Measurements from ENCODE around the gene ACOT8.
A peak's percentile ranks its signal among the peaks of the same experiment; 100 is the strongest.
"Not testable (repeated sequence)": the region's sequence is repeated elsewhere in the genome, so short reads cannot be mapped to it uniquely, and the experiment has no call there.

ACOT8 gene

GRCh38 chr20:45880988-45881788 is 24.0 kb upstream of the ACOT8 start, which contains the start of gene ZSWIM1:
ZSWIM1 (plus strand) TSS chr20:45881227; CDS start chr20:45882593, 1,366 bp downstream.
- H3K9ac ChIP-seq (ENCODE audit: low read length): peak within 1 kb of the TSS; percentile 89
- peaks cover 19% of the 10 kb centered on the region for H3K79me2 ChIP-seq (ENCODE audit: low read length)
- H3K36me3 ChIP-seq (replicated peaks; ENCODE audit: low read depth, low read length): peaks cover 18% of the 10 kb centered on the region
- H2AFZ ChIP-seq (ENCODE audit: low read depth, low read length): peak within 1 kb of the TSS; percentile 83
- peaks cover 12% of the 10 kb centered on the region; the same call in 1 of the 2 replicates for H3K4me1 ChIP-seq (ENCODE audit: low read length)
- H3K9me3 ChIP-seq (ENCODE audit: insufficient read depth, low read length): no peaks in the 10 kb centered on the region
- peak within 1 kb of the TSS; percentile 87 for H3K4me2 ChIP-seq (ENCODE audit: low read length)
- no peaks in the 10 kb centered on the region for H4K20me1 ChIP-seq (ENCODE audit: insufficient read depth, low read length)
- TF ChIP-seq CTCF (IDR thresholded peaks at IDR 0.05; ENCODE audit: low read depth, low read length) (no peak), EZH2phosphoT487 (IDR thresholded peaks at IDR 0.05; ENCODE audit: low read depth) (no peak)
- H3K27ac ChIP-seq (ENCODE audit: low read length): peak within 1 kb of the TSS; percentile 37
- H3K4me3 ChIP-seq (ENCODE audit: low read length): peak within 1 kb of the TSS; percentile 85
- no peaks in the 10 kb centered on the region for H3K27me3 ChIP-seq (ENCODE audit: low read depth, low read length)

GRCh38 chr20:45878076-45878761 is 21.0 kb upstream of the ACOT8 start:
- H3K27me3 ChIP-seq (ENCODE audit: low read depth, low read length): no peaks in the 10 kb centered on the region
- H2AFZ ChIP-seq (ENCODE audit: low read depth, low read length): no peak overlapping the region
- no peak overlapping the region for H3K4me3 ChIP-seq (ENCODE audit: low read length)
- no peak overlapping the region for H3K27ac ChIP-seq (ENCODE audit: low read length)
- H3K79me2 ChIP-seq (ENCODE audit: low read length): peaks cover 19% of the 10 kb centered on the region
- no peak overlapping the region for H3K4me2 ChIP-seq (ENCODE audit: low read length)
- H3K4me1 ChIP-seq (ENCODE audit: low read length): peaks cover 4% of the 10 kb centered on the region; the same call in 1 of the 2 replicates
- peaks cover 8% of the 10 kb centered on the region for H3K36me3 ChIP-seq (replicated peaks; ENCODE audit: low read depth, low read length)
- no peak for TF ChIP-seq EZH2phosphoT487 (IDR thresholded peaks at IDR 0.05; ENCODE audit: low read depth)
- no peak for TF ChIP-seq CTCF (IDR thresholded peaks at IDR 0.05; ENCODE audit: low read depth, low read length)
- no peaks in the 10 kb centered on the region for H3K9me3 ChIP-seq (ENCODE audit: insufficient read depth, low read length)
- H3K9ac ChIP-seq (ENCODE audit: low read length): no peak overlapping the region
- no peaks in the 10 kb centered on the region for H4K20me1 ChIP-seq (ENCODE audit: insufficient read depth, low read length)

GRCh38 chr20:45874576-45874975 is 17.4 kb upstream of the ACOT8 start:
- no peaks in the 10 kb centered on the region for H3K4me1 ChIP-seq (ENCODE audit: low read length)
- no peak for TF ChIP-seq CTCF (IDR thresholded peaks at IDR 0.05; ENCODE audit: low read depth, low read length)
- TF ChIP-seq EZH2phosphoT487 (IDR thresholded peaks at IDR 0.05; ENCODE audit: low read depth): no peak
- no peak overlapping the region for H3K9ac ChIP-seq (ENCODE audit: low read length)
- no peaks in the 10 kb centered on the region for H3K36me3 ChIP-seq (replicated peaks; ENCODE audit: low read depth, low read length)
- H4K20me1 ChIP-seq (ENCODE audit: insufficient read depth, low read length): no peaks in the 10 kb centered on the region
- no peaks in the 10 kb centered on the region for H3K27me3 ChIP-seq (ENCODE audit: low read depth, low read length)
- H3K4me3 ChIP-seq (ENCODE audit: low read length): no peak overlapping the region
- no peak overlapping the region for H3K4me2 ChIP-seq (ENCODE audit: low read length)
- H3K27ac ChIP-seq (ENCODE audit: low read length): no peak overlapping the region
- no peaks in the 10 kb centered on the region for H3K9me3 ChIP-seq (ENCODE audit: insufficient read depth, low read length)
- no peak overlapping the region for H2AFZ ChIP-seq (ENCODE audit: low read depth, low read length)
- H3K79me2 ChIP-seq (ENCODE audit: low read length): no peaks in the 10 kb centered on the region

- not testable (repeated sequence) for H3K79me2 ChIP-seq (ENCODE audit: low read length); H3K27me3 ChIP-seq (ENCODE audit: low read depth, low read length); H3K27ac ChIP-seq (ENCODE audit: low read length); H2AFZ ChIP-seq (ENCODE audit: low read depth, low read length); H4K20me1 ChIP-seq (ENCODE audit: insufficient read depth, low read length); H3K9me3 ChIP-seq (ENCODE audit: insufficient read depth, low read length); H3K4me3 ChIP-seq (ENCODE audit: low read length); H3K9ac ChIP-seq (ENCODE audit: low read length); H3K36me3 ChIP-seq (replicated peaks; ENCODE audit: low read depth, low read length); H3K4me1 ChIP-seq (ENCODE audit: low read length); H3K4me2 ChIP-seq (ENCODE audit: low read length)
Observed at GRCh38 chr20:45874104-45874481, 16.9 kb upstream of the ACOT8 start.
